BE2C (cell line): Measurements from ENCODE around the gene PRDM16.
A peak's percentile ranks its signal among the peaks of the same experiment; 100 is the strongest.

ENCODE experiments used
- DNase-seq: peaks from one replicate; pipeline ENCODE4 v3.0.0-alpha.2; 2020
- H3K27me3 ChIP-seq: fragments of 250-450 bp; sonication (Bioruptor Pico); 2 replicates; pipeline ENCODE4 v1.5.1; 2020; ENCODE audit warnings: mild to moderate bottlenecking
- H3K36me3 ChIP-seq: fragments of 250-450 bp; sonication (Bioruptor Pico); 2 replicates; pipeline ENCODE4 v1.5.1; 2020; ENCODE audit warnings: mild to moderate bottlenecking
- H3K4me1 ChIP-seq: fragments of 250-450 bp; sonication (Bioruptor Pico); 2 replicates; pipeline ENCODE4 v1.5.1; 2020
- H3K4me3 ChIP-seq: 2 replicates; pipeline ENCODE4 v1.5.1; 2011; ENCODE audit warnings: low read depth, low read length
- H3K9me3 ChIP-seq: fragments of 250-450 bp; sonication (Bioruptor Pico); 2 replicates; pipeline ENCODE4 v1.5.1; 2020
- TF ChIP-seq, protein P1 (sequence below): IDR thresholded peaks from 2 replicates; pipeline ENCODE4 v1.5.1; 2012; ENCODE audit warnings: mild to moderate bottlenecking, low read depth, low read length

PRDM16 gene

DNA sequence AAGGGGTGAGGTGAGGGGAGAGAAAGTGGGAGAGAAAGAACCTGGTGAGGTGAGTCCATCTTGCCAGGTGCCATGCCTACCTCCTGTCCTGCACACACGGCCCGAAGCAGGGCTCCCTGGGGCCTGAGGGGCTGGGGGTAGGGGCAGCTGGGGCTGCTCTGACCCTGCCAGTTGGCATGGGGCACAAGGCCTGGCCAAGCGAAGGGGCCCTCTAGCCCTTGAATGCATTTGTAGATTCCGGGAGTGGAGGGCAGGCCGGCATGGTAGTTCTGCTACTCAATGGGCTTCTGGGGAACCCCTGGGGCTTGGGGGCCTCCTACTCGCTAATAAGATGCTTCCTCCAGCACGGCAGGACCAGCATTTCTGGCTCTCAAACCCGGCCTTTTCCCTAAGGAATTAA lies 3.6 kb upstream of the PRDM16 start:
- Histone ChIP-seq H3K27me3 (peaks cover 50% of the 10 kb centered on the region), H3K36me3 (no peaks in the 10 kb centered on the region), H3K4me1 (no peaks in the 10 kb centered on the region), H3K9me3 (no peaks in the 10 kb centered on the region), H3K4me3 (no peak overlapping the region)
- DNase-seq: no peak
- TF ChIP-seq, protein P1, sequence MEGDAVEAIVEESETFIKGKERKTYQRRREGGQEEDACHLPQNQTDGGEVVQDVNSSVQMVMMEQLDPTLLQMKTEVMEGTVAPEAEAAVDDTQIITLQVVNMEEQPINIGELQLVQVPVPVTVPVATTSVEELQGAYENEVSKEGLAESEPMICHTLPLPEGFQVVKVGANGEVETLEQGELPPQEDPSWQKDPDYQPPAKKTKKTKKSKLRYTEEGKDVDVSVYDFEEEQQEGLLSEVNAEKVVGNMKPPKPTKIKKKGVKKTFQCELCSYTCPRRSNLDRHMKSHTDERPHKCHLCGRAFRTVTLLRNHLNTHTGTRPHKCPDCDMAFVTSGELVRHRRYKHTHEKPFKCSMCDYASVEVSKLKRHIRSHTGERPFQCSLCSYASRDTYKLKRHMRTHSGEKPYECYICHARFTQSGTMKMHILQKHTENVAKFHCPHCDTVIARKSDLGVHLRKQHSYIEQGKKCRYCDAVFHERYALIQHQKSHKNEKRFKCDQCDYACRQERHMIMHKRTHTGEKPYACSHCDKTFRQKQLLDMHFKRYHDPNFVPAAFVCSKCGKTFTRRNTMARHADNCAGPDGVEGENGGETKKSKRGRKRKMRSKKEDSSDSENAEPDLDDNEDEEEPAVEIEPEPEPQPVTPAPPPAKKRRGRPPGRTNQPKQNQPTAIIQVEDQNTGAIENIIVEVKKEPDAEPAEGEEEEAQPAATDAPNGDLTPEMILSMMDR: no peak

DNA sequence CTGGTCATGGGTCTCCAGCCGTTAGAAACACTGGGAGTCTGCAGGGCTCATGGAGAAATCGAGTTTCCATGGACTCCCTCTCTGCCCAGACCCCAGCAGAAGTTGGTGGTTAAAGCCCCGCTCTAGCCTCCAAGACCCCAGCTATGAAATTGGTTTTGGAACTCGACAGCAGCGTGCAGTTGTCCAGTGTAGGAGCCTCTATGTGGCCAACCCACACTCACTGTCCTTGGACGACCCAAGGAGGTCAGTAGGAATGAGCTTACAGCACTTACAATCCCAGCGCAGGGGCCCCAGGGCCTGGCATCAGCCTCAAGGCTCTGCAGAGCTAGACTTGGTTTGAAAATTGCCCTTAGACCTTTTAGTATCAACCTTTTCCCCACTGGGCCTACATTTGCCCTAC lies 3.2 kb upstream of the PRDM16 start:
- TF ChIP-seq, protein P1: no peak
- Histone ChIP-seq H3K9me3 (no peaks in the 10 kb centered on the region), H3K27me3 (peaks cover 54% of the 10 kb centered on the region), H3K36me3 (no peaks in the 10 kb centered on the region), H3K4me3 (no peak overlapping the region), H3K4me1 (no peaks in the 10 kb centered on the region)
- DNase-seq: no peak

DNA sequence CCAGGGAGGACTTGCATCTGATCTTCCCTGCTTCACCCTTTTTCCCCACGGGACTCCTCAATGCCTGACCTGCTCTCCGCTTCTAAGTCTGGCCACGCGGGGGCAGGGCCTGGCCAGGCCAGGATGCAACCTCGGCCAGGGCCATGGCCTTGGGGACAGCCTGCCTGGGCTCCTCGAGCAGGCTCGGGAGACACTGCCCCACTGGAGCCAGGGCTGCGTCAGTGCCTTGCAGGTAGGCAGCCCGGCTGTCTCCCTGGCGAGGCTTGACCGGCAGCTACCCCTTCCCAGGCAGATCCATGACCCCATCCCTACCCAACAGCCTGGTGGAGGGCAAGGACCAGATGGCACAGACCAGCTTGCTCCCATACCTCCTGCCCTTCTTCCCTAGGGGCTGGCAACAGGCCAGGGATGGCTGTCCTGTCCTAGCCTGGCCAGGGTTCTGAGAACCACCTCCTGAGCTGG lies 2.7 kb upstream of the PRDM16 start:
- Histone ChIP-seq H3K9me3 (no peaks in the 10 kb centered on the region), H3K36me3 (no peaks in the 10 kb centered on the region), H3K27me3 (peaks cover 59% of the 10 kb centered on the region), H3K4me1 (no peaks in the 10 kb centered on the region), H3K4me3 (no peak overlapping the region)
- TF ChIP-seq, protein P1: peak; percentile 39
- DNase-seq: peak; percentile 22

GRCh38 chr1:3066826-3067225 lies 2.2 kb upstream of the PRDM16 start:
- TF ChIP-seq, protein P1: no peak
- H3K9me3 ChIP-seq: no peaks in the 10 kb centered on the region
- no peaks in the 10 kb centered on the region for H3K4me1 ChIP-seq
- H3K36me3 ChIP-seq: no peaks in the 10 kb centered on the region
- H3K4me3 ChIP-seq: no peak overlapping the region
- H3K27me3 ChIP-seq: peaks cover 64% of the 10 kb centered on the region
- DNase-seq: no peak

DNA sequence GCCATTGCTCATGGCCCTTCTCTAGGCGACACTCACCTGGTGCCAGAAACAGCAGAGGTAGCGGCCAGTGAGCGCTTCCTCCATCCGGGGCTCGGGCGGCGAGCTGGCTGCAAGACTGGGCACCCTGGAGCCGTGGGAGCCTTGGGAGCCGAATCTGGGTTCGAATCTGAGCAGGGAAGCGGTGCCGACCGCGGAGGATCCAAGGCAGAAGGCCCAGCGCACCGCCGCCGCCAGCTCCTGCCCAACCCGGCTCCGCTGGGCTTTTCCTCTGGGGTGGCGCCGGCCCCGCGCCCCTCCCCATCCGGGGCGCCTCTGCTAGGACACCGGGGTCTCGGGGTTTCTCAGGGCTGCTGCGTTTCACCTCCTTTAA lies 1.7 kb upstream of the PRDM16 start:
- Histone ChIP-seq H3K9me3 (no peaks in the 10 kb centered on the region), H3K36me3 (no peaks in the 10 kb centered on the region), H3K4me3 (no peak overlapping the region), H3K27me3 (peaks cover 69% of the 10 kb centered on the region), H3K4me1 (no peaks in the 10 kb centered on the region)
- TF ChIP-seq, protein P1: no peak
- DNase-seq: no peak

- TF ChIP-seq, protein P1: no peak
- H3K36me3 ChIP-seq: no peaks in the 10 kb centered on the region
- H3K27me3 ChIP-seq: peaks cover 75% of the 10 kb centered on the region
- H3K9me3 ChIP-seq: no peaks in the 10 kb centered on the region
- H3K4me1 ChIP-seq: no peaks in the 10 kb centered on the region
- DNase-seq: no peak
- H3K4me3 ChIP-seq: no peak overlapping the region
Measured at GRCh38 chr1:3067671-3068563, 1.1 kb upstream of the PRDM16 start.
